ENCODE data around the gene LAIR2.

LAIR2 gene

DNA sequence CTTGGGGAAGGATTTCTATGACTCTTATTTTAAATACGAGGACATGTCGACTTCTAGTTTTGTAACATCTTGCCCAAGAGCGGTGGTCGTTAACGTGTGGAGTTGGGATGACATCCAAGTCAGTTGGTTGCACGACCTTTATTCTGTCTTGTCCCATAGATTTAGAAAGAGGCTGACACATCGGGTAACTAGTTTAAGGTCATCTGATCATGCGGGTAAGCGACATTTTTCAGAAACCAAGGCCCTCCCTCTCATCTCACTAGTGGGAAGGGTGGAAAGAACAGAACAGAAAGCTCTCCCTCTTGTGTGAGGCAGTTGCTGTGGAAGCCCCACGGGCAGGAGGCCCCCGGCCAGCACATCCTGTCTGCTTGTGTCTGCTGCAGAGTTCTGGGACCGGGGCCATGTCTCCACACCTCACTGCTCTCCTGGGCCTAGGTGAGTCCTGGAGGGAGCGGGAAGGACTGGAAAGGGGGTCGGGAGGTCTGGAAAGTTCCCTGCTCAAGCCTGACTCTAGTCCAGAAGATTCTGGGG is at the start of gene LAIR2:
LAIR2 (plus strand) TSS at position 314 of the 531 bp plus-strand sequence; CDS start at position 402, 88 bp downstream.
- no peak for DNase-seq

- DNase-seq: no peak
Measured at GRCh38 chr19:54453921-54454780, 48.5 kb upstream of the LAIR2 start.

- no peak for DNase-seq
Measured at GRCh38 chr19:54454781-54455675, 47.6 kb upstream of the LAIR2 start.

- no peak for DNase-seq
Measured at GRCh38 chr19:54455786-54456422, 46.7 kb upstream of the LAIR2 start.

DNA sequence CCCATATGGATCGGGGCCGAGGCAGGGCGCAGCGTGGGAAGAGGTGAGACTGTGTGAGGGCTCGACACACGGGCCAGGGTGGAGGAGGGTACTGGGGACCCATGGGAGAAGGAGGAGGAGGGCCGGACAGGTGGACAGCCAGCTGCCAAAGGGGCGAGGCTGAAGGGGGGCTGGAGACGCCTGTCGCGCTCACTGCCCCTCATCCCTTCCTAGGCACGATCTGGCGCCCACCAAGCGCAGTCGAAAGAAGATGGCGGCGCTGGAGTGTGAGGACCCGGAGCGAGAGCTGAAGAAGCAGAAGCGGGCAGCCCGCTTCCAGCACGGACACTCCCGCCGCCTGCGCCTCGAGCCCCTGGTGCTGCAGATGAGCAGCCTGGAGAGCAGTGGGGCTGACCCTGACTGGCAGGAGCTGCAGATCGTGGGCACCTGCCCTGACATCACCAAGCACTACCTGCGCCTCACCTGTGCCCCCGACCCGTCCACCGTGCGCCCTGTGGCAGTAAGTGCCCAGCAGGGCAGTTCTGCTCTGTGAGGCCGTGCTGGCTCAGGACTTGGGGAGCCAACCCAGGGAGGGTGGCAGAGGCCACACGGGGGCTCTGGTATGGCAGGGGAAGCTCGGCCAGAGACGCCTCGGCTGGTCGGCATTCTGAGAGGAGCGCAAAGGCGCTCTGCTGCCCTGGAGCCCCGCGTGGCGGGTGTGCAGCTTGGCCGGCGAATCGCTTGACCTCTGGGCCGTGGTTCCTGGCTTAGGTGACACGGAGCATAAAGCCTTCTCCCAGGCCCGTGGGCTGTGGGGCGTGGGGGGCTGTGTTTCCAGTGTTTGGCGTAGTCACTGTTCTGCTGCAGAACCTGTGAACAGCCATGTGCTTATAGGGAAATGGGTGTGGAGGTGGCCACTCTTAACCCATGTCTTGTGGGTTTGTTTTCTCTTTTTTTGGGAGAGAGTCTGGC is 45.9 kb upstream of the LAIR2 start:
- DNase-seq: no peak

GRCh38 chr19:54457773-54458647 is 44.6 kb upstream of the LAIR2 start:
- no peak for DNase-seq

- no peak for DNase-seq
Measured at GRCh38 chr19:54458648-54459281, 43.9 kb upstream of the LAIR2 start.

- DNase-seq: no peak
Measured at GRCh38 chr19:54459282-54460229, 43.1 kb upstream of the LAIR2 start.

DNA sequence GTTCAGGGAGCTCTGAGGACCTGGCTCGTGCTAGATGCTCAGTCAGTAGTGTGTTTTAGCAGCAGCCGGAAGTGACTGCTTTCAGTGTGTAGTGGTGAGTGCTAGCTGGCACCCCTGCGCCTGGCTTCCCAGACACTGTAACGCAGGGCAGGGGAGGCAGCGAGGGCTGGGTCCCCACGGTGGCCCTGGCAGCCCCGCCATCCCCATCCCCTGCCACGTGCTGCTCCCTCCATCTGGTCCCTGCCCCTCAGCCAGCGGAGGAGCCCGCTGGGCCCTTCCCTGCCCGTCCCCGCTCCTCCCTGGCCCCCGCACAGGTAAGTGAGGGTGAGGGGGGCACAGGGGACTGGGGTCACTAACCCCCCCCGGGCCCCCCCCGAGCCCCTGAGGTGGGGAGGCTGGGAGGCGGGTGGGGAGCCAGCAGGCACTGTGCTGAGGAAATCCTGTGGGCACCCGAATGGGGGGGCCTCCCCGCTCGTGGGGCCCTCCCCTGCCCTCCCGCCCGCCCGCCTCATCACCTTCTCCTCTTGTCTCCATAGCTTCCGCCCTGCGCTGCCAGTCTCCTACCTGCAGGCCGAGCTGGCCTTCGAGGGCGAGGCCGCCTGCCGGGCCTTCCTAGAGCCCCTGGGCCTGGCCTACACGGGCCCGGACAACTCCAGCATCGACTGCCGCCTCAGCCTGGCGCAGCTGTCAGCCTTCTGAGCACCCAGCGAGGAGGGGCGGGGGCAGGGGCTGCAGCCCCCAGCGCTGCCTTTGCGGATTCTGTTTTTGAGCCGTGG is 42.2 kb upstream of the LAIR2 start:
- no peak for DNase-seq

GRCh38 chr19:54461210-54461609 is 41.4 kb upstream of the LAIR2 start:
- DNase-seq: no peak

DNA sequence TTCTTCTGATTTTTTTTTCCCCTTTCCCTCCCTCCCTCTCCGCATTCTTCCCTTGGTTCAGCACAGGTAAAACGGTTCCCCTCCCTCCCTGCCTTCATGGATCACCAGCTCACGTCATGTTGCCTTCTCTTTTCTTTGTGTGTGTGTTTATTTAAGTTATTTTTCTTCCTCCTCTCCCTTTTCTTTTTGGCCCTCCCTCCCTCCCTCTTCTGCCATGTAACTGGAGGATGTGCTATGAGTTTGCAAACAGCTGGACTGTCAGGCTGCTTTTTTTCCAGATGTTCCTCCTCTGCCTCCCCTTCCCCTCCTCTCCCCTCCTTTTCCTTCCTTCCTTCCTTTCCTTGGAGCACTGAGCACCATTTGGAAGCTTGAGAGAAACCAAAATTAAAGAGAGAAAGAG is 41.0 kb upstream of the LAIR2 start:
- DNase-seq: no peak

GRCh38 chr19:54462047-54462654 is 40.5 kb upstream of the LAIR2 start:
- no peak for DNase-seq

GRCh38 chr19:54462655-54463530 is 39.7 kb upstream of the LAIR2 start:
- DNase-seq: peak; percentile 61

DNA sequence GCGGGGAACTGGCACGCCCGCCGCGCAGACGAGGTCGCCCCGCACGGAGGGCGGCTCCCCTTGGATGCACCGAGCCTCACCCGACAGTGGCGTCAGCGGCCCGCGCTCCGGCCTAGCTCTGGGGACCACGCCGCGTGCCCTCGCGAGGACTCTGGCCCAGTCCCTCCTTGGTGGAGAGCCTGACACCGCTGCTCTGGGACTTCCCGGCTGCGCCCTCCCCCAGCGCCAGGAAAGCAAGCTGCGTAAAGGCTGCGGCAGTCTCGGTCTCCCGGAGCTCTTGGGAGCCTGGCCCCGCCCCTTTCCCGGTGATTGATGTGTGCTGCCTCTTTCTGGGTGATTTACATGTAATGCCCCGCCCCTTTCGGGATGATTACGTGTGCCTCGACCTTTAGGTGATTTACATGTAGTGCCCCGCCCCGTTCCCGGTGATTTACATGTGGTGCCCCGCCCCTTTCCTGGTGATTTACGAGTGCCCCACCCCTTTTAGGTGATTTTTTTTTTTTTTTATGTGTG is 39.0 kb upstream of the LAIR2 start, which contains the start of gene LENG9:
LENG9 (minus strand) TSS at position 248 of the 513 bp plus-strand sequence. CDS start 252 bp downstream, outside the sequence.
- DNase-seq: peak; percentile 98

GRCh38 chr19:54464044-54464629 is 38.5 kb upstream of the LAIR2 start:
- DNase-seq: peak; percentile 97

Data from NK-92 treated with Interleukin-12 subunit alpha and Interleukin-12 subunit beta, amount 100 ng/mL, for 24 hours (cell line).